Liver (tissue), 3 donors: ENCODE measurements around the gene ITGA5.

Experiments used
- EGR1 ChIP-seq, 2 donors: IDR thresholded peaks; 2 replicates each; pipeline ENCODE4 v1.6.1; 2016 to 2018; ENCODE audit warnings: antibody characterized with exemption in 2 of 2, low read depth in 2 of 2
- FOXA1 ChIP-seq: IDR thresholded peaks from 2 replicates; pipeline ENCODE4 v1.6.1; 2016; ENCODE audit warnings: antibody characterized with exemption
- GABPA ChIP-seq, 2 donors: IDR thresholded peaks in 1 of 2; conservative IDR thresholded peaks in 1 of 2; 2 replicates each; pipeline ENCODE4 v1.6.1; 2016; ENCODE audit warnings: antibody characterized with exemption in 2 of 2, mild to moderate bottlenecking in 1 of 2, moderate library complexity in 1 of 2
- RAD21 ChIP-seq, 2 donors: IDR thresholded peaks; 2 replicates each; pipeline ENCODE4 v1.6.1; 2016; ENCODE audit warnings: antibody characterized with exemption in 2 of 2, mild to moderate bottlenecking in 2 of 2
- SP1 ChIP-seq: IDR thresholded peaks from 2 replicates; pipeline ENCODE4 v1.6.1; 2018; ENCODE audit warnings: antibody characterized with exemption, mild to moderate bottlenecking
- TAF1 ChIP-seq: conservative IDR thresholded peaks from 2 replicates; pipeline ENCODE4 v1.6.1; 2016; ENCODE audit warnings: antibody characterized with exemption, mild to moderate bottlenecking
- YY1 ChIP-seq: IDR thresholded peaks from 2 replicates; pipeline ENCODE4 v1.6.1; 2016; ENCODE audit warnings: antibody characterized with exemption, mild to moderate bottlenecking
- TF ChIP-seq, protein P1 (sequence below): fragments of 150-350 bp; IDR thresholded peaks from 2 replicates; pipeline ENCODE4 v1.5.1; 2017; ENCODE audit warnings: improper control_type of control experiment, low read depth, low read length; ENCODE audit not compliant: missing input control
- TF ChIP-seq, protein P2 (sequence below): IDR thresholded peaks from 2 replicates; pipeline ENCODE4 v1.6.1; 2016; ENCODE audit warnings: antibody characterized with exemption
- TF ChIP-seq, protein P3 (sequence below): IDR thresholded peaks from 2 replicates; pipeline ENCODE4 v1.6.1; 2016; ENCODE audit warnings: antibody characterized with exemption
- TF ChIP-seq, protein P4 (sequence below): IDR thresholded peaks from 2 replicates; pipeline ENCODE4 v1.6.1; 2016; ENCODE audit warnings: antibody characterized with exemption
- donor health status: healthy.
- donor health status: healthy.

DNA sequence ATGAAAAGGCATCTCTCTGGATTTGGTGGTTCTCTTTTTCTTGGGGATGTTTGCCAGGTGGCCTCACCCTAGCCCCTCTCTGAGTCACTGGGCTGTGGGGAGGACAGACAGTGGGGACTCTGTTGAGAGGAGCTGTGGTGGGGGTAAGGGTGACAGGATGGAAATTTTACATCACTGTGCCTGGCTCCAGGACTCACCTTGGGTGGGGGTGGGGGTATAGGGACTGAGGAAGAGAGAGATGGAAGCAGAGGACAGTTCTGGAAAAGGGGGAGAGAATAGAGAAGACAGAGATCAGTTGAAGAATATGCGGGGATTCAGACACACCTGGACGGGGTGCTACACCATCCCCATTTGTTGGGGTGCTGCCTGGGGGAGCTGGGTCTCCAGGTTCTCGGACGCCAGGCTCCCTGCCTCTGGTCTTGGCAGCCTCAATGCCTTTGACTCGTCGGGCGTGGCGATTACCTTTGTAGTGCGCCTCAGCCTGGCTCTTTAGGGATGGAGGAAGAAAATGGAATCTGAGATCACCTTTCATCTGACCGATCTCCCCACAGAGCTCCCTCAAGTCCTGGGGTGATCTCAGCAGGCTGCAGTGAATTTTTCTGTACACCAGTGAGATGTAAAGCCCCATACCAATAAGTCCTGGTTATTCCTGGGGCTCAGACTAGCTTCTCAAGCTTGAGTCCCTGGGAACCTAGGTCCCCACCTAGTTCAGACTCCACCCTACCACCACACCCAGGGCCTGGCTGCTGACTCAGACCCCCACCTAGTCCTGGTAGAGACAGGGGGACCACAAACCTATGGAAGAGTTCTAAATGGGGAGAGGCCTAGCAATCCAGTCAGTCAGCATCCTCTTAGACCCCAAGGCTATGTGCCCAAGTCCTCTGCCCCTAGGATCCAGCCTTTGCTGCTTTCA, 45.2 kb downstream of the ITGA5 start:
- TF ChIP-seq, protein P1, sequence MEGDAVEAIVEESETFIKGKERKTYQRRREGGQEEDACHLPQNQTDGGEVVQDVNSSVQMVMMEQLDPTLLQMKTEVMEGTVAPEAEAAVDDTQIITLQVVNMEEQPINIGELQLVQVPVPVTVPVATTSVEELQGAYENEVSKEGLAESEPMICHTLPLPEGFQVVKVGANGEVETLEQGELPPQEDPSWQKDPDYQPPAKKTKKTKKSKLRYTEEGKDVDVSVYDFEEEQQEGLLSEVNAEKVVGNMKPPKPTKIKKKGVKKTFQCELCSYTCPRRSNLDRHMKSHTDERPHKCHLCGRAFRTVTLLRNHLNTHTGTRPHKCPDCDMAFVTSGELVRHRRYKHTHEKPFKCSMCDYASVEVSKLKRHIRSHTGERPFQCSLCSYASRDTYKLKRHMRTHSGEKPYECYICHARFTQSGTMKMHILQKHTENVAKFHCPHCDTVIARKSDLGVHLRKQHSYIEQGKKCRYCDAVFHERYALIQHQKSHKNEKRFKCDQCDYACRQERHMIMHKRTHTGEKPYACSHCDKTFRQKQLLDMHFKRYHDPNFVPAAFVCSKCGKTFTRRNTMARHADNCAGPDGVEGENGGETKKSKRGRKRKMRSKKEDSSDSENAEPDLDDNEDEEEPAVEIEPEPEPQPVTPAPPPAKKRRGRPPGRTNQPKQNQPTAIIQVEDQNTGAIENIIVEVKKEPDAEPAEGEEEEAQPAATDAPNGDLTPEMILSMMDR, result no peak
- TF ChIP-seq, protein P2, sequence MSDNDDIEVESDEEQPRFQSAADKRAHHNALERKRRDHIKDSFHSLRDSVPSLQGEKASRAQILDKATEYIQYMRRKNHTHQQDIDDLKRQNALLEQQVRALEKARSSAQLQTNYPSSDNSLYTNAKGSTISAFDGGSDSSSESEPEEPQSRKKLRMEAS, result no peak
- TF ChIP-seq SP1 (no peak), YY1 (no peak), EGR1 (IDR thresholded peaks at IDR 0.05; ENCODE audit: low read depth in 2 of 2) (no peak), GABPA (IDR thresholded peaks at IDR 0.05 in 1 of 2, conservative IDR thresholded peaks at IDR 0.05 in 1 of 2) (no peak), FOXA1 (no peak), TAF1 (no peak), RAD21 (IDR thresholded peaks at IDR 0.05) (no peak)
- TF ChIP-seq, protein P3, sequence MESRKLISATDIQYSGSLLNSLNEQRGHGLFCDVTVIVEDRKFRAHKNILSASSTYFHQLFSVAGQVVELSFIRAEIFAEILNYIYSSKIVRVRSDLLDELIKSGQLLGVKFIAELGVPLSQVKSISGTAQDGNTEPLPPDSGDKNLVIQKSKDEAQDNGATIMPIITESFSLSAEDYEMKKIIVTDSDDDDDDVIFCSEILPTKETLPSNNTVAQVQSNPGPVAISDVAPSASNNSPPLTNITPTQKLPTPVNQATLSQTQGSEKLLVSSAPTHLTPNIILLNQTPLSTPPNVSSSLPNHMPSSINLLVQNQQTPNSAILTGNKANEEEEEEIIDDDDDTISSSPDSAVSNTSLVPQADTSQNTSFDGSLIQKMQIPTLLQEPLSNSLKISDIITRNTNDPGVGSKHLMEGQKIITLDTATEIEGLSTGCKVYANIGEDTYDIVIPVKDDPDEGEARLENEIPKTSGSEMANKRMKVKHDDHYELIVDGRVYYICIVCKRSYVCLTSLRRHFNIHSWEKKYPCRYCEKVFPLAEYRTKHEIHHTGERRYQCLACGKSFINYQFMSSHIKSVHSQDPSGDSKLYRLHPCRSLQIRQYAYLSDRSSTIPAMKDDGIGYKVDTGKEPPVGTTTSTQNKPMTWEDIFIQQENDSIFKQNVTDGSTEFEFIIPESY, result no peak
- TF ChIP-seq, protein P4, sequence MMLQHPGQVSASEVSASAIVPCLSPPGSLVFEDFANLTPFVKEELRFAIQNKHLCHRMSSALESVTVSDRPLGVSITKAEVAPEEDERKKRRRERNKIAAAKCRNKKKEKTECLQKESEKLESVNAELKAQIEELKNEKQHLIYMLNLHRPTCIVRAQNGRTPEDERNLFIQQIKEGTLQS, result no peak
